Femur (tissue), 1 donor: ENCODE measurements around the gene MRPL41.
A peak's percentile ranks its signal among the peaks of the same experiment; 100 is the strongest.
"Not testable (repeated sequence)": the region's sequence is repeated elsewhere in the genome, so short reads cannot be mapped to it uniquely, and the experiment has no call there.

ENCODE experiments used
- DNase-seq: peaks from one replicate; pipeline ENCODE4 v3.0.0-alpha.2; 2017

MRPL41 gene

GRCh38 chr9:137554349-137554748 is 2.7 kb downstream of the MRPL41 start:
- no peak for DNase-seq

GRCh38 chr9:137555179-137555578 is 3.5 kb downstream of the MRPL41 start:
- DNase-seq: no peak

- DNase-seq: no peak
These were observed 4.6 kb downstream of the MRPL41 start for GRCh38 chr9:137556069-137556838.

- DNase-seq: no peak
These were observed 6.4 kb downstream of the MRPL41 start for GRCh38 chr9:137558127-137558526.

- no peak for DNase-seq
These were observed 12.5 kb downstream of the MRPL41 start for GRCh38 chr9:137564134-137564533.

GRCh38 chr9:137564817-137565411 is 13.2 kb downstream of the MRPL41 start:
- DNase-seq: no peak

GRCh38 chr9:137568445-137568844 is 16.8 kb downstream of the MRPL41 start:
- DNase-seq: not testable (repeated sequence)

GRCh38 chr9:137569609-137570203 is 18.0 kb downstream of the MRPL41 start:
- DNase-seq: no peak

- no peak for DNase-seq
These were observed 18.9 kb downstream of the MRPL41 start for GRCh38 chr9:137570566-137570965.

GRCh38 chr9:137574192-137574591 is 22.5 kb downstream of the MRPL41 start:
- no peak for DNase-seq

GRCh38 chr9:137575364-137575715 is 23.7 kb downstream of the MRPL41 start:
- DNase-seq: no peak

- no peak for DNase-seq
These were observed 24.2 kb downstream of the MRPL41 start for GRCh38 chr9:137575716-137576411.

- peak; percentile 96 for DNase-seq
These were observed 27.0 kb downstream of the MRPL41 start, which contains the start of gene DPH7 for GRCh38 chr9:137578518-137579258. TSS of gene DPH7 (minus strand) at chr9:137578925. CDS start at chr9:137578777, 148 bp downstream.

GRCh38 chr9:137579259-137579604 is 27.6 kb downstream of the MRPL41 start:
- DNase-seq: no peak

- DNase-seq: no peak
These were observed 28.7 kb downstream of the MRPL41 start for GRCh38 chr9:137580209-137580953.

GRCh38 chr9:137580954-137581322 is 29.3 kb downstream of the MRPL41 start:
- no peak for DNase-seq

- no peak for DNase-seq
These were observed 29.9 kb downstream of the MRPL41 start for GRCh38 chr9:137581361-137582285.

- no peak for DNase-seq
These were observed 30.7 kb downstream of the MRPL41 start for GRCh38 chr9:137582286-137582860.

GRCh38 chr9:137583347-137583746 is 31.7 kb downstream of the MRPL41 start:
- DNase-seq: no peak

GRCh38 chr9:137583957-137584356 is 32.3 kb downstream of the MRPL41 start:
- DNase-seq: no peak

GRCh38 chr9:137586854-137587253 is 35.2 kb downstream of the MRPL41 start:
- DNase-seq: no peak
